Heart right ventricle (tissue), 16 donors: Measurements from ENCODE around the gene NAALADL2. TPM values are rescaled to one million over a fixed set of nuclear protein-coding genes. Genes with fewer than 3 reads are reported as not detected.

Experiments
- ATAC-seq, 8 donors: fragments of 200-7000 bp; cut with Tn5 transposase; one replicate each; pipeline ENCODE4 v1.9.1; 2020; ENCODE audit warnings: mild to moderate bottlenecking in 8 of 8, moderate library complexity in 8 of 8, moderate number of reproducible peaks in 1 of 8
- DNase-seq, 2 donors: peaks; one replicate each; pipeline ENCODE4 v3.0.0-alpha.2; 2020
- H3K27ac ChIP-seq, 10 donors: fragments of 200-600 bp; sonication (generic) in 2 of 10; one replicate each; pipeline versions ENCODE4 v1.5.0 to v1.8.0; 2020 to 2022; ENCODE audit warnings: mild to moderate bottlenecking in 3 of 10
- H3K27me3 ChIP-seq, 7 donors: fragments of 200-600 bp; one replicate each; pipeline ENCODE4 v1.8.0; 2021 to 2022; ENCODE audit warnings: mild to moderate bottlenecking in 2 of 7
- H3K36me3 ChIP-seq, 9 donors: fragments of 200-600 bp; sonication (generic) in 1 of 9; one replicate each; pipeline versions ENCODE4 v1.5.0 to v1.8.0; 2020 to 2022; ENCODE audit warnings: mild to moderate bottlenecking in 2 of 9
- H3K4me1 ChIP-seq, 9 donors: fragments of 200-600 bp; sonication (generic) in 1 of 9; one replicate each; pipeline versions ENCODE4 v1.5.0 to v1.8.0; 2020 to 2022; ENCODE audit warnings: mild to moderate bottlenecking in 4 of 9
- H3K4me3 ChIP-seq, 10 donors: fragments of 200-600 bp; sonication (generic) in 2 of 10; one replicate each; pipeline versions ENCODE4 v1.5.0 to v1.8.0; 2020 to 2022; ENCODE audit warnings: mild to moderate bottlenecking in 7 of 10, moderate library complexity in 2 of 10
- H3K9me3 ChIP-seq, 11 donors: fragments of 200-600 bp in 10 of 11; sonication (generic) in 2 of 11; one replicate each; pipeline versions ENCODE4 v1.5.0 to v1.8.0; 2013 to 2022; ENCODE audit warnings: mild to moderate bottlenecking in 2 of 11, control low read depth in 1 of 11, moderate library complexity in 1 of 11
- CTCF ChIP-seq, 9 donors: fragments of 200-600 bp; sonication (generic) in 2 of 9; IDR thresholded peaks; one replicate each; pipeline versions ENCODE4 v1.5.0 to v1.8.0; 2021 to 2022; ENCODE audit warnings: antibody characterized with exemption in 9 of 9, mild to moderate bottlenecking in 5 of 9, moderate library complexity in 1 of 9
- WGBS, 2 donors: extraction: QIAGEN DNeasy Blood & Tissue Kit; methylation state at CpG; one replicate each; pipeline ENCODE4 v1.1.7; 2013; ENCODE audit warnings: inconsistent platforms in 1 of 2; 5-methylcytosine and 5-hydroxymethylcytosine counted together
- intact Hi-C, 10 donors: fragments of 100-400 bp; cut with DNase I; formaldehyde crosslinking; loops; one replicate each; pipeline versions ENCODE4 v1.11.1 to v1.14.2; 2022
- polyA plus RNA-seq, 2 donors: library from polyadenylated mRNA; stranded (reverse); fragments of 200-250 nt; gene quantifications; one replicate each; pipeline ENCODE4 v1.2.3, GENCODE V29; 2013
- total RNA-seq, 10 donors: library from RNA; stranded (reverse); fragmentation: NEBNext Ultra II Directional in 3 of 10; extraction: Animal tissue kit (Norgen Biotek cat#: 25700) in 3 of 10; gene quantifications; one replicate each; pipeline versions ENCODE4 v1.2.1 to v1.2.4, GENCODE V29; 2021 to 2023
- donor health status: Arrhythmogenic right ventricular cardiomyopathy.
- donor health status: ischemic (EF 13 %, LVEDD 7.1; RV severe dilation, severe dysfunction).
- donor health status: healthy with polysubstance abuse.
- donor health status: DM: no; HTN: yes; CAD: no.
- donor health status: DM: no; HTN: no; CAD: no.
- donor health status: ischemic (EF 25% LVEDD 6.9; RV normal size, moderate dysfunction).
- donor health status: ischemic (EF 25% LVEDD 5.7; RV mildly dilated, moderate dysfunction).
- donor health status: healthy.
- donor health status: DM: yes; HTN: yes; CAD: no.
- donor health status: Ischemic cardiomyopathy.
- donor health status: ischemic (EF 35%, LVEDD 5.7; RV mildly dilated, moderate dysfunction).
- donor health status: nonischemic (EF 11% LVEDD 7.7; RV severe dilation, severe dysfunction).
- donor health status: DM: yes; HTN: yes; CAD: no.
- donor health status: PGD.
- donor health status: ischemic (EF 29% LVEDD 5.4; RV normal size, mild dysfunction).
- donor health status: nonischemic (EF 23%, LVEDD 6.1; RV moderate dilation, normal function).

NAALADL2 gene
- total and polyA plus RNA-seq, 12 donors: 0.36 to 11.9 (median 5.2) TPM

GRCh38 chr3:174907027-174907426 is 47.9 kb downstream of the NAALADL2 start:
- no peaks in the 10 kb centered on the region for H3K9me3 ChIP-seq
- no peak overlapping the region for H3K27ac ChIP-seq
- ATAC-seq: no peak
- H3K27me3 ChIP-seq: no peaks in the 10 kb centered on the region
- no peak overlapping the region for H3K4me3 ChIP-seq
- no peak for DNase-seq
- intact Hi-C loops: no loop called here
- no peak for TF ChIP-seq CTCF (IDR thresholded peaks at IDR 0.05)
- no peaks in the 10 kb centered on the region for H3K4me1 ChIP-seq
- no peaks in the 10 kb centered on the region for H3K36me3 ChIP-seq

- intact Hi-C loops: no loop called here
- Histone ChIP-seq H3K27me3 (no peaks in the 10 kb centered on the region), H3K4me3 (no peak overlapping the region), H3K27ac (no peak overlapping the region), H3K4me1 (no peaks in the 10 kb centered on the region), H3K36me3 (no peaks in the 10 kb centered on the region), H3K9me3 (no peaks in the 10 kb centered on the region)
- DNase-seq (no peak), ATAC-seq (no peak)
- no peak for TF ChIP-seq CTCF (IDR thresholded peaks at IDR 0.05)
- WGBS, 2 donors: 83 to 87% methylated on average over 4 of the region's 4 CpGs
Observed at GRCh38 chr3:174907628-174908407, 48.7 kb downstream of the NAALADL2 start.

GRCh38 chr3:174931473-174932353 is 72.6 kb downstream of the NAALADL2 start:
- no peak for TF ChIP-seq CTCF (IDR thresholded peaks at IDR 0.05)
- Histone ChIP-seq H3K36me3 (no peaks in the 10 kb centered on the region), H3K4me3 (no peak overlapping the region), H3K4me1 (no peaks in the 10 kb centered on the region), H3K9me3 (peaks cover 0 to 5% (median 0%) of the 10 kb centered on the region in 11 donors), H3K27ac (no peak overlapping the region), H3K27me3 (no peaks in the 10 kb centered on the region)
- DNase-seq: no peak
- 75 to 80% methylated on average over 2 of the region's 2 CpGs for WGBS, 2 donors
- ATAC-seq: no peak
- intact Hi-C loops: no loop called here

- Histone ChIP-seq H3K27me3 (no peaks in the 10 kb centered on the region), H3K36me3 (no peaks in the 10 kb centered on the region), H3K4me1 (no peaks in the 10 kb centered on the region), H3K27ac (no peak overlapping the region), H3K9me3 (peaks cover 0 to 19% (median 0%) of the 10 kb centered on the region in 11 donors), H3K4me3 (no peak overlapping the region)
- intact Hi-C loops: no loop called here
- WGBS, 2 donors: 85 to 92% methylated on average over 4 of the region's 4 CpGs
- ATAC-seq: no peak
- DNase-seq: no peak
- TF ChIP-seq CTCF (IDR thresholded peaks at IDR 0.05): no peak
Observed at GRCh38 chr3:174936590-174936989, 77.5 kb downstream of the NAALADL2 start.
